ENCODE measurements around the gene UQCRQ.

UQCRQ gene

DNA sequence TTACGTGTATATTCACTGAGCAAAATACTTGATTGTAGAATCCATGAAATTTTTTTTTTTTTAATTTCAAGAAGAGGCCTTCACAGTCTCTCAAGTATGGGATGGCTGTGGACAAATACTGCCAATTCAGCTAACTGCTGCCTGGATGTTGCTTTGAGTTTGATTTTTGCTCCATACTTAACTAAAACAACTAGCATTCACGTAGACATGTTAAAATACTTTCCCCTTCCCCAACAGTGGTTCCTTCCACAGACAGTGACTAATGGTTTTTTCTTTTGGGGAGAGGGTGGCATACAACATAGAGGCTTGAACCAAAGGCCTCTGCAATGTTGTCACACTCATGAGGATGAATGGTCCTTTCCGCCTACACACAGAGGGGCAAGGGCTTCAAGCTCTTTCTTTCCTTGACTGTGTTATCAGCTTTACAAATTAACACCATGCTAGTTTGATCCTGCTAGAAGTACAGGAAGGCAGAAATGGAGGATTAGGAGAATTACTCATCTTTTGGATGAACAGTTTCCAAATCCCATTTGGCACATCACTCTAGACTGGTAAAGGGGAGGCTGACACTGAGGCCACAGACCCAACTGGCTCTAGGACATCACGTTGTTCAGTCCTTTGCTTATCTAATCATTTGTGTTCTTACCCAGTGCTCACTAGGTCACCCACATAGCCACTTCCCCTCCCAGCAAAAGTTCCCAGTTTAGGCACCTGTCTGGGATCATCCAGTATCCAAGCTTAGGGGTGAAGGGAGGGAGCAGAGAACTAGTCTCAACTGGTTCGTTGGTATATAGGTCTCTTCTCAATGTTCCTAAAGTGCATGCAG lies 5.2 kb downstream of the UQCRQ start:
- no peak for TF ChIP-seq ZFX (IDR thresholded peaks at IDR 0.05)
- TF ChIP-seq, protein P1, sequence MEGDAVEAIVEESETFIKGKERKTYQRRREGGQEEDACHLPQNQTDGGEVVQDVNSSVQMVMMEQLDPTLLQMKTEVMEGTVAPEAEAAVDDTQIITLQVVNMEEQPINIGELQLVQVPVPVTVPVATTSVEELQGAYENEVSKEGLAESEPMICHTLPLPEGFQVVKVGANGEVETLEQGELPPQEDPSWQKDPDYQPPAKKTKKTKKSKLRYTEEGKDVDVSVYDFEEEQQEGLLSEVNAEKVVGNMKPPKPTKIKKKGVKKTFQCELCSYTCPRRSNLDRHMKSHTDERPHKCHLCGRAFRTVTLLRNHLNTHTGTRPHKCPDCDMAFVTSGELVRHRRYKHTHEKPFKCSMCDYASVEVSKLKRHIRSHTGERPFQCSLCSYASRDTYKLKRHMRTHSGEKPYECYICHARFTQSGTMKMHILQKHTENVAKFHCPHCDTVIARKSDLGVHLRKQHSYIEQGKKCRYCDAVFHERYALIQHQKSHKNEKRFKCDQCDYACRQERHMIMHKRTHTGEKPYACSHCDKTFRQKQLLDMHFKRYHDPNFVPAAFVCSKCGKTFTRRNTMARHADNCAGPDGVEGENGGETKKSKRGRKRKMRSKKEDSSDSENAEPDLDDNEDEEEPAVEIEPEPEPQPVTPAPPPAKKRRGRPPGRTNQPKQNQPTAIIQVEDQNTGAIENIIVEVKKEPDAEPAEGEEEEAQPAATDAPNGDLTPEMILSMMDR (conservative IDR thresholded peaks at IDR 0.05): no peak
- H3K27ac ChIP-seq: no peak overlapping the region

DNA sequence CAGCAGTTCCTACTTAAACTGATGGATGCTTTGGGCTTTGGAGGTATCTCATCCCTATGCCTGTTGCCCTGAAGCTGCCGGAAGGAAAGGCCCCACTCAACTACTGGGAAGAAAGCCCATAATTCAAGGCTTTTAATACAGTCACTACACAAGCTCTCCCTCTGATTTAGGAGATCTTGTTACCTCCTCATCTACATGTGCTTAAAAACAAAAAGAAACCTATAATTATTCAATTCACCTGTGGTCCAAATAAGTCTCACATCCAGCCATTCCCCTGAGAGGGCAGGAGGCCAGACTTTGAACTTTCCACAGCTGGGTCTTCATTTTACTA lies 6.3 kb downstream of the UQCRQ start:
- TF ChIP-seq, protein P1 (conservative IDR thresholded peaks at IDR 0.05): no peak
- TF ChIP-seq ZFX (IDR thresholded peaks at IDR 0.05): no peak
- H3K27ac ChIP-seq: no peak overlapping the region

DNA sequence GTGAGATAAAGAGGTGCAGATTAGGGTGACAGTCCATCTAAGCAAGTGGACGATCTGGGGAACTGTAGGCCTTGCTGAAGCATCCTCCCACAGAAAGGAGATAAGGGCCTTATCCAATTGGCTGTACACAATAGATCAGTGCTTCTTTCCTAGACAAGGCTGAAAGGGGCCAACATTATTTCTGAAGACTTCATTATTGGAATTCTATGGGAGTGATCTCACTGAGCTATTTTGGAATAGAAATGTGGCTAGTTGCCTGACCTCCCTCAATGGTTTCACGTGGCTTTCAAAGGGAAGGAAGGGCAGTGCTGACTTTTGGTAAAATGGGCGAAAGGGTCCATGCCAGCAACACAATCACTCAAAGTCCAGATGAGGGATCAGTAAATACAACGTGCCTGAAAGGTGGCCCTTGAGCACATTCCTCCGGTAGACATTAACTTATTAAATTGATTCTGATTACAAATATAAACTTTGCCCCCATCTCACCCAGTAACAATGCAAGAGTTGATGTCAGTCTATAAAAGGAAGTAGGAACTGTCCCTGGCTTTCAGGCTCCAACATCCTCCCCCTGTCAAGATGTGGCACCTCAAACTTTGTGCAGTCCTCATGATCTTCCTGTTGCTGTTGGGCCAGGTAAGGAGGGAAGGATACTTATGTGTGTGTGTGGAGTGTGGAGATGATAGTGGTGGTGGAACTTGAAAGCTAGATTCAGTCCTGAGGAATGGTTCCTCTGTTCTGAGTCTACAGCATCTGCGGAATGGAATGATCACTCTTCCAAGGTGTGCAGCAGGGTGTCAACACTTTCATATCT lies 6.9 kb downstream of the UQCRQ start, which contains the start of gene LEAP2:
Gene LEAP2, plus strand, starts transcription at position 550 of the 811 bp plus-strand sequence. Its CDS starts 27 bp downstream, at position 577.
- H3K27ac ChIP-seq: no peak within 1 kb of the TSS
- TF ChIP-seq ZFX (IDR thresholded peaks at IDR 0.05): no peak

DNA sequence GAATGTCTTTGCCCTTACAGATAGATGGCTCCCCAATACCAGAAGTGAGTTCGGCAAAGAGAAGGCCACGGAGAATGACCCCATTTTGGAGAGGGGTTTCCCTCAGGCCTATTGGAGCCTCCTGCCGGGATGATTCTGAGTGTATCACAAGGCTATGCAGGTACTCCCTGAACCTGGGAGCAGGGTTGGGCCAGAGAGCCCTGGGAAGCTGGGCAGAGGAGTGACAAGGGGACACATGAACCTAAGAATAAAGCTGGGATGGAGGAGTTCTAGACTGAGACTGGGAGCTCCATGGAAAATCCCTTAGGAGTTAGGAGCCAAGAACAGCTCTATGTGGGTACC lies 7.5 kb downstream of the UQCRQ start:
- no peak overlapping the region for H3K27ac ChIP-seq
- TF ChIP-seq, protein P1 (conservative IDR thresholded peaks at IDR 0.05): no peak
- no peak for TF ChIP-seq ZFX (IDR thresholded peaks at IDR 0.05)

DNA sequence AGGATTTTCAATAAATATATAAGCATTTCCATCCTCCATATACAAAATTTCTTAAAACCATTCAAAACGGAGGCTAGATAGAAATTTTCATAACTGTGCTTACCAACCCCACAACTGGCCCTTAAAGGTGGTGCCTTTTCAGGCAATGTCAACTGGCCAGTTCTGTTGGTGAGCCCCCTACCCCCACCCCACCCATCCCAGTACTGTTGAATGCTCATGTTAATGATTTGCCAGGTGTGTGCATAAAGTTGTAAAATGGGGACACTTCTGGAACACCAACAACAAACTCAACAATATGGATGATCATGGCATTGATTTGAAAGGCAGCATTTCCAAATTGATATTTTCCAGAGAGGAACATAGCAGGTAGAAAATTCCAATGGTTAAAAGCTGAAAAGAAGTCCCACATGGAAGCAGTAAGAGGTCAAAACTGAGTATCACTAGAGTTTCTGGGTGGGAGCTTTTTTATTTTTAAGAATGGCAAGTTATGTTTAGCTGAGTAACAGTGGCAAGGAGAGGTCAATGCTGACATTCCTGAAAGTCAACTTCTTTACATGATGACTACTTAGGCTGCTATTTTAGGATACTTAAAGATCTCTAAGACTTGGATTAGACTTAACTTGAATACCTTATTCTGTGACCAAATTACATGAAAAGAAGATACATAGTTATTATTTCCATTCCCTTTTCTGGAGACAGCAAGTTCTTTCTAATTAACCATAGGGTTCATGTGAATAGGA lies 9.7 kb downstream of the UQCRQ start:
- no peak overlapping the region for H3K27ac ChIP-seq
- TF ChIP-seq, protein P1 (conservative IDR thresholded peaks at IDR 0.05): no peak
- no peak for TF ChIP-seq ZFX (IDR thresholded peaks at IDR 0.05)

DNA sequence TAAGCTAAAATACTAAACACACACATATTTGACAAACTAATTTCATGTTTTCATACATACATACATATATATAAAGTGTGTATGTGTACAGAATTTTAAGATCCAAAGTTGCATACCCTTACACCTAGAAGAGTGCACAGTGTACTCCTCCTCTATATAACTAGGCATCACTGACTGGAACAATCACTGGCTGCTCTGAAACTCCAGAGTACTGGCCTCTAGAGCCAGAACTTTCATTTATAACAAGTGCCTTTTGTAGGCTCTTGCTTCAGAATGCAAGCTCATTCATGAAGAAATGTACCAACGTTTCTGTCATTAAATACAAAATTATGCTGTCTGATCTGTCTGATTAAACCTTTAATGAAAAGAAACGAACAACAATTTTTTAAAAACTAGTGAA lies 11.0 kb downstream of the UQCRQ start:
- TF ChIP-seq ZFX (IDR thresholded peaks at IDR 0.05): no peak
- TF ChIP-seq, protein P1 (conservative IDR thresholded peaks at IDR 0.05): no peak
- no peak overlapping the region for H3K27ac ChIP-seq

DNA sequence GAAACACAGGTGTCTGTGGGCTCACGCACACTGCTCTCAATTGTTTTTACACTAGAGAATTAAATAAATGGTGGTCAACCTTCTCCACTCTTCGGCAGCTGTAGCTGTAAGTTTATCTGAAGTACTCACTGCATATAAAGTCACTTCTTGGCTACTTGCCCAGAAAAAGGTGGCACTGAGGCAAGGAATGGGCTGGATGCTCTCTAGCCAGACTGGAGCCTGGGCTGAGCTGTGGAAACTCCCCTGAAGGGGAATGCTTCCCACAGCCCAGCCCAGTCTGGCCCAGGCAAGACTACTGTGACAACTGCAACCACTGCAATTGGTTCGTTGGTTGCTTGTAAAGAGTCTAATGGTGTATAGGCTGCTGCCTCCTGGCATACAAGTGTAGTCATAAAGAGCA lies 11.5 kb downstream of the UQCRQ start:
- no peak for TF ChIP-seq ZFX (IDR thresholded peaks at IDR 0.05)
- TF ChIP-seq, protein P1 (conservative IDR thresholded peaks at IDR 0.05): no peak
- no peak overlapping the region for H3K27ac ChIP-seq
